GM19351 (cell line): Measurements from ENCODE around the gene TAMALIN.

Experiments used
- ATAC-seq: cut with Tn5 transposase; IDR thresholded peaks from one replicate; pipeline ENCODE4 v1.9.1; 2021; ENCODE audit warnings: mild to moderate bottlenecking, moderate library complexity; ENCODE audit not compliant: unreplicated experiment

TAMALIN gene

GRCh38 chr12:52054231-52054832 lies 47.6 kb downstream of the TAMALIN start:
- ATAC-seq, result no peak

- ATAC-seq, result no peak
Measured at GRCh38 chr12:52054833-52055730, 48.3 kb downstream of the TAMALIN start.

- ATAC-seq, result no peak
Measured at GRCh38 chr12:52055731-52056711, 49.3 kb downstream of the TAMALIN start.

- ATAC-seq, result no peak
Measured at GRCh38 chr12:52056801-52057637, 50.3 kb downstream of the TAMALIN start.

GRCh38 chr12:52057638-52058576 lies 51.2 kb downstream of the TAMALIN start:
- no peak for ATAC-seq

GRCh38 chr12:52058631-52059361 lies 52.0 kb downstream of the TAMALIN start:
- no peak for ATAC-seq

- no peak for ATAC-seq
Measured at GRCh38 chr12:52059582-52060497, 53.1 kb downstream of the TAMALIN start.

- no peak for ATAC-seq
Measured at GRCh38 chr12:52060498-52061177, 53.9 kb downstream of the TAMALIN start.

GRCh38 chr12:52061470-52062166 lies 54.9 kb downstream of the TAMALIN start:
- no peak for ATAC-seq

- ATAC-seq, result no peak
Measured at GRCh38 chr12:52062167-52063081, 55.7 kb downstream of the TAMALIN start.

- no peak for ATAC-seq
Measured at GRCh38 chr12:52063082-52063924, 56.6 kb downstream of the TAMALIN start.

- ATAC-seq, result no peak
Measured at GRCh38 chr12:52063981-52064649, 57.4 kb downstream of the TAMALIN start.
